K562 (cell line): ENCODE results near the gene LPAR5. TPM values are rescaled to one million over a fixed set of nuclear protein-coding genes. Genes with fewer than 3 reads are reported as not detected.

Experiments
- C11orf30 ChIP-seq: fragments of 450-650 bp; IDR thresholded peaks from 2 replicates; pipeline ENCODE4 v1.6.1; 2016; ENCODE audit warnings: low read depth, mild to moderate bottlenecking
- CHD2 ChIP-seq: IDR thresholded peaks from 2 replicates; pipeline ENCODE4 v1.6.1; 2011; ENCODE audit warnings: low read depth, low read length
- EP400 ChIP-seq: fragments of 450-650 bp; IDR thresholded peaks from 2 replicates; pipeline ENCODE4 v1.6.1; 2017; ENCODE audit warnings: antibody characterized with exemption, mild to moderate bottlenecking, moderate library complexity
- ETV6 ChIP-seq, 3 experiments: fragments of 150-350 bp in 1 of 3; sonication (generic) in 1 of 3; formaldehyde crosslinking in 1 of 3; IDR thresholded peaks; 2 replicates each; pipeline versions ENCODE4 v1.6.1 to v1.8.0; 2014 to 2022; ENCODE audit warnings: borderline replicate concordance in 2 of 3, low read depth in 2 of 3, antibody characterized with exemption in 1 of 3, low read length in 1 of 3, mild to moderate bottlenecking in 1 of 3, missing genetic modification reagents in 1 of 3
- RBM39 ChIP-seq: fragments of 200-400 bp; formaldehyde crosslinking; optimal IDR thresholded peaks from 2 replicates; pipeline ENCODE3; 2018; ENCODE audit warnings: low read depth, low read length
- SNIP1 ChIP-seq: fragments of 450-650 bp; IDR thresholded peaks from 2 replicates; pipeline ENCODE4 v1.7.1; 2017; ENCODE audit warnings: low read depth, mild to moderate bottlenecking
- ZBED1 ChIP-seq: IDR thresholded peaks from 2 replicates; pipeline ENCODE4 v1.6.1; 2014
- ZBTB7A ChIP-seq: IDR thresholded peaks from 2 replicates; pipeline ENCODE4 v1.6.1; 2011; ENCODE audit warnings: low read depth, mild to moderate bottlenecking, low read length, moderate library complexity, borderline replicate concordance; ENCODE audit not compliant: control insufficient read depth
- polyA plus RNA-seq, 8 experiments: library from polyadenylated mRNA; depleted of rRNA in 4 of 8; stranded (reverse) in 5 of 8; unstranded in 3 of 8; fragments of >200 nt; fragmentation: Nextera tagmentation in 2 of 8; fragmentation: Illumina TruSeq in 1 of 8; extraction: Ambion mirVana in 2 of 8; extraction: Trizol in 1 of 8; gene quantifications; 2 replicates each; pipeline versions ENCODE4 v1.2.1 to v1.2.3, GENCODE V29; 2011 to 2014; ENCODE audit warnings: inconsistent platforms in 1 of 8, missing spikeins in 1 of 8
- total RNA-seq, 7 experiments: library from RNA; depleted of rRNA in 6 of 7; stranded (reverse); fragments of >200 nt in 6 of 7; fragmentation: Illumina TruSeq in 2 of 7; extraction: Trizol in 2 of 7; gene quantifications; 2 replicates each; pipeline versions ENCODE4 v1.2.1 to v1.2.3, GENCODE V29; 2011 to 2021; ENCODE audit warnings: low replicate concordance in 1 of 7
- TF ChIP-seq, protein P1 (sequence below), 2 experiments: fragments of 450-650 bp; IDR thresholded peaks; 2 replicates each; pipeline ENCODE4 v1.6.1; 2016
- TF ChIP-seq, protein P2 (sequence below), 2 experiments: fragments of 150-350 bp in 1 of 2; IDR thresholded peaks; 2 replicates each; pipeline ENCODE4 v1.6.1; 2012 to 2016; ENCODE audit warnings: low read depth in 2 of 2, low read length in 2 of 2, mild to moderate bottlenecking in 1 of 2, moderate library complexity in 1 of 2
- TF ChIP-seq, protein P3 (sequence below): fragments of 150-350 bp; IDR thresholded peaks from 2 replicates; pipeline ENCODE4 v1.6.1; 2014; ENCODE audit warnings: low read depth, mild to moderate bottlenecking, low read length, borderline replicate concordance
- TF ChIP-seq, protein P4 (sequence below): IDR thresholded peaks from 2 replicates; pipeline ENCODE4 v1.6.1; 2016; ENCODE audit warnings: missing genetic modification characterization, missing compliant biosample characterization
- TF ChIP-seq, protein P5 (sequence below): fragments of 250-450 bp; sonication (Bioruptor Pico); IDR thresholded peaks from 2 replicates; pipeline ENCODE4 v1.5.0; 2022; ENCODE audit warnings: mild to moderate bottlenecking

Gene LPAR5
- total and polyA plus RNA-seq, 9 of the 15 experiments (the other 6 are each of a cell fraction or from before 2014, with no cell fraction given), result 1.3 to 11.7 (median 3.6) TPM

DNA sequence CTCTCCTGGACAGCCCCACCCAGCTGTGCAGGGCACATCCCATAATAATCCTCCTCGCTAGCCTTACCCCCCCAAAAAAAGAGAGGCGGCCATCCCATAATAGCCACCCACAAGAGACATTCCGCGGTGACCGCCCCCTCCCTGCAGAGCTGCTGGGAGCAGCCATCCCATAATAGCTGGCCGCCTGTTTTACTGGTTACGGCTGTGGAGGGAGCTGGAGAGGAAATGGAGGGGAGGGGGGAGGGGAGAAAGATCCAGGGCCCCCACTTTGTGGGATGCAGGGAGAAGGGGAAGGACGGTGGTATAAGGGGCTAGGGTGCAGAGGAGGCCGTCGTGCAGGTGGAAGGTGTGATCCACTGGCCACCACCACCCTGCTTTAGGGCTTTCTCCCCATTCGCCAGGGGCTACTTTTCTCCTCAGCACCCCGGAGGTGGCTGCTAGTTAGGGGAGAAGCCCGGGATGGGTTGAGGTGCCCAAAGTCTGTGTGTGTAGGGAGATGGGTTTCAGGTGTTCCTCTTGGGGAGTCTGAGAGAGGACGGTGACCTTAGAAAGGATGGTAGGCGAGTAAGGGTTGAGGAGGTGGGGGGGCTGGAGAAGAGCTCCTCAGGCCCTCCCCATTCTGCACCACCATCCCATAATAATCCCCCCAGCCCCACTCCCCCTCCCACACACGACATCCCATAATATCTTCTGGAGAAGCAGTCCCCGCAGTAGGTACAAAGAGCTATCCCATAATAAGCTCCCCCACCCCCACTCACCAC lies 22.6 kb downstream of the LPAR5 start (continued):
- TF ChIP-seq ETV6 (IDR thresholded peaks at IDR 0.05; ENCODE audit: borderline replicate concordance in 1 of 2, low read depth in 2 of 2, low read length in 1 of 2) (no peak), ETV6 (CRISPR knock-in tag; IDR thresholded peaks at IDR 0.05; ENCODE audit: borderline replicate concordance) (no peak), CHD2 (peak; percentile 22; the same call in 1 of the 2 replicates), SNIP1 (no peak), C11orf30 (no peak), EP400 (peak; percentile 50; the same call in 1 of the 2 replicates), RBM39 (no peak), ZBTB7A (0 out of 2 replicates have a peak, but pooled peaks have one; percentile 15), ZBED1 (no peak)
- TF ChIP-seq, protein P1, sequence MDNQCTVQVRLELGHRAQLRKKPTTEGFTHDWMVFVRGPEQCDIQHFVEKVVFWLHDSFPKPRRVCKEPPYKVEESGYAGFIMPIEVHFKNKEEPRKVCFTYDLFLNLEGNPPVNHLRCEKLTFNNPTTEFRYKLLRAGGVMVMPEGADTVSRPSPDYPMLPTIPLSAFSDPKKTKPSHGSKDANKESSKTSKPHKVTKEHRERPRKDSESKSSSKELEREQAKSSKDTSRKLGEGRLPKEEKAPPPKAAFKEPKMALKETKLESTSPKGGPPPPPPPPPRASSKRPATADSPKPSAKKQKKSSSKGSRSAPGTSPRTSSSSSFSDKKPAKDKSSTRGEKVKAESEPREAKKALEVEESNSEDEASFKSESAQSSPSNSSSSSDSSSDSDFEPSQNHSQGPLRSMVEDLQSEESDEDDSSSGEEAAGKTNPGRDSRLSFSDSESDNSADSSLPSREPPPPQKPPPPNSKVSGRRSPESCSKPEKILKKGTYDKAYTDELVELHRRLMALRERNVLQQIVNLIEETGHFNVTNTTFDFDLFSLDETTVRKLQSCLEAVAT (IDR thresholded peaks at IDR 0.05), result peak in 1 of 2 experiments; percentile 72; a peak in 1 of 4 replicates
- TF ChIP-seq, protein P2, sequence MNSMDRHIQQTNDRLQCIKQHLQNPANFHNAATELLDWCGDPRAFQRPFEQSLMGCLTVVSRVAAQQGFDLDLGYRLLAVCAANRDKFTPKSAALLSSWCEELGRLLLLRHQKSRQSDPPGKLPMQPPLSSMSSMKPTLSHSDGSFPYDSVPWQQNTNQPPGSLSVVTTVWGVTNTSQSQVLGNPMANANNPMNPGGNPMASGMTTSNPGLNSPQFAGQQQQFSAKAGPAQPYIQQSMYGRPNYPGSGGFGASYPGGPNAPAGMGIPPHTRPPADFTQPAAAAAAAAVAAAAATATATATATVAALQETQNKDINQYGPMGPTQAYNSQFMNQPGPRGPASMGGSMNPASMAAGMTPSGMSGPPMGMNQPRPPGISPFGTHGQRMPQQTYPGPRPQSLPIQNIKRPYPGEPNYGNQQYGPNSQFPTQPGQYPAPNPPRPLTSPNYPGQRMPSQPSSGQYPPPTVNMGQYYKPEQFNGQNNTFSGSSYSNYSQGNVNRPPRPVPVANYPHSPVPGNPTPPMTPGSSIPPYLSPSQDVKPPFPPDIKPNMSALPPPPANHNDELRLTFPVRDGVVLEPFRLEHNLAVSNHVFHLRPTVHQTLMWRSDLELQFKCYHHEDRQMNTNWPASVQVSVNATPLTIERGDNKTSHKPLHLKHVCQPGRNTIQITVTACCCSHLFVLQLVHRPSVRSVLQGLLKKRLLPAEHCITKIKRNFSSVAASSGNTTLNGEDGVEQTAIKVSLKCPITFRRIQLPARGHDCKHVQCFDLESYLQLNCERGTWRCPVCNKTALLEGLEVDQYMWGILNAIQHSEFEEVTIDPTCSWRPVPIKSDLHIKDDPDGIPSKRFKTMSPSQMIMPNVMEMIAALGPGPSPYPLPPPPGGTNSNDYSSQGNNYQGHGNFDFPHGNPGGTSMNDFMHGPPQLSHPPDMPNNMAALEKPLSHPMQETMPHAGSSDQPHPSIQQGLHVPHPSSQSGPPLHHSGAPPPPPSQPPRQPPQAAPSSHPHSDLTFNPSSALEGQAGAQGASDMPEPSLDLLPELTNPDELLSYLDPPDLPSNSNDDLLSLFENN (IDR thresholded peaks at IDR 0.05; ENCODE audit: low read depth in 2 of 2, low read length in 2 of 2), result 0 out of 4 replicates have a peak, but pooled peaks of 1 of the 2 experiments have one; percentile 31
- TF ChIP-seq, protein P3, sequence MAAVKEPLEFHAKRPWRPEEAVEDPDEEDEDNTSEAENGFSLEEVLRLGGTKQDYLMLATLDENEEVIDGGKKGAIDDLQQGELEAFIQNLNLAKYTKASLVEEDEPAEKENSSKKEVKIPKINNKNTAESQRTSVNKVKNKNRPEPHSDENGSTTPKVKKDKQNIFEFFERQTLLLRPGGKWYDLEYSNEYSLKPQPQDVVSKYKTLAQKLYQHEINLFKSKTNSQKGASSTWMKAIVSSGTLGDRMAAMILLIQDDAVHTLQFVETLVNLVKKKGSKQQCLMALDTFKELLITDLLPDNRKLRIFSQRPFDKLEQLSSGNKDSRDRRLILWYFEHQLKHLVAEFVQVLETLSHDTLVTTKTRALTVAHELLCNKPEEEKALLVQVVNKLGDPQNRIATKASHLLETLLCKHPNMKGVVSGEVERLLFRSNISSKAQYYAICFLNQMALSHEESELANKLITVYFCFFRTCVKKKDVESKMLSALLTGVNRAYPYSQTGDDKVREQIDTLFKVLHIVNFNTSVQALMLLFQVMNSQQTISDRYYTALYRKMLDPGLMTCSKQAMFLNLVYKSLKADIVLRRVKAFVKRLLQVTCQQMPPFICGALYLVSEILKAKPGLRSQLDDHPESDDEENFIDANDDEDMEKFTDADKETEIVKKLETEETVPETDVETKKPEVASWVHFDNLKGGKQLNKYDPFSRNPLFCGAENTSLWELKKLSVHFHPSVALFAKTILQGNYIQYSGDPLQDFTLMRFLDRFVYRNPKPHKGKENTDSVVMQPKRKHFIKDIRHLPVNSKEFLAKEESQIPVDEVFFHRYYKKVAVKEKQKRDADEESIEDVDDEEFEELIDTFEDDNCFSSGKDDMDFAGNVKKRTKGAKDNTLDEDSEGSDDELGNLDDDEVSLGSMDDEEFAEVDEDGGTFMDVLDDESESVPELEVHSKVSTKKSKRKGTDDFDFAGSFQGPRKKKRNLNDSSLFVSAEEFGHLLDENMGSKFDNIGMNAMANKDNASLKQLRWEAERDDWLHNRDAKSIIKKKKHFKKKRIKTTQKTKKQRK, result no peak
- TF ChIP-seq, protein P4, sequence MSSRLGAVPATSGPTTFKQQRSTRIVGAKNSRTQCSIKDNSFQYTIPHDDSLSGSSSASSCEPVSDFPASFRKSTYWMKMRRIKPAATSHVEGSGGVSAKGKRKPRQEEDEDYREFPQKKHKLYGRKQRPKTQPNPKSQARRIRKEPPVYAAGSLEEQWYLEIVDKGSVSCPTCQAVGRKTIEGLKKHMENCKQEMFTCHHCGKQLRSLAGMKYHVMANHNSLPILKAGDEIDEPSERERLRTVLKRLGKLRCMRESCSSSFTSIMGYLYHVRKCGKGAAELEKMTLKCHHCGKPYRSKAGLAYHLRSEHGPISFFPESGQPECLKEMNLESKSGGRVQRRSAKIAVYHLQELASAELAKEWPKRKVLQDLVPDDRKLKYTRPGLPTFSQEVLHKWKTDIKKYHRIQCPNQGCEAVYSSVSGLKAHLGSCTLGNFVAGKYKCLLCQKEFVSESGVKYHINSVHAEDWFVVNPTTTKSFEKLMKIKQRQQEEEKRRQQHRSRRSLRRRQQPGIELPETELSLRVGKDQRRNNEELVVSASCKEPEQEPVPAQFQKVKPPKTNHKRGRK (tag), result no peak
- TF ChIP-seq, protein P5, sequence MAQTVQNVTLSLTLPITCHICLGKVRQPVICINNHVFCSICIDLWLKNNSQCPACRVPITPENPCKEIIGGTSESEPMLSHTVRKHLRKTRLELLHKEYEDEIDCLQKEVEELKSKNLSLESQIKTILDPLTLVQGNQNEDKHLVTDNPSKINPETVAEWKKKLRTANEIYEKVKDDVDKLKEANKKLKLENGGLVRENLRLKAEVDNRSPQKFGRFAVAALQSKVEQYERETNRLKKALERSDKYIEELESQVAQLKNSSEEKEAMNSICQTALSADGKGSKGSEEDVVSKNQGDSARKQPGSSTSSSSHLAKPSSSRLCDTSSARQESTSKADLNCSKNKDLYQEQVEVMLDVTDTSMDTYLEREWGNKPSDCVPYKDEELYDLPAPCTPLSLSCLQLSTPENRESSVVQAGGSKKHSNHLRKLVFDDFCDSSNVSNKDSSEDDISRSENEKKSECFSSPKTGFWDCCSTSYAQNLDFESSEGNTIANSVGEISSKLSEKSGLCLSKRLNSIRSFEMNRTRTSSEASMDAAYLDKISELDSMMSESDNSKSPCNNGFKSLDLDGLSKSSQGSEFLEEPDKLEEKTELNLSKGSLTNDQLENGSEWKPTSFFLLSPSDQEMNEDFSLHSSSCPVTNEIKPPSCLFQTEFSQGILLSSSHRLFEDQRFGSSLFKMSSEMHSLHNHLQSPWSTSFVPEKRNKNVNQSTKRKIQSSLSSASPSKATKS, result no peak
